HepG2 (cell line): ENCODE data around the gene CFAP92. TPM values are rescaled to one million over a fixed set of nuclear protein-coding genes. Genes with fewer than 3 reads are reported as not detected.

Source experiments
- CEBPB ChIP-seq: IDR thresholded peaks from 2 replicates; pipeline ENCODE4 v1.6.1; 2011; ENCODE audit warnings: low read depth, low read length, improper control_type of control experiment, borderline replicate concordance
- CREBL2 ChIP-seq: sonication (generic); formaldehyde crosslinking; IDR thresholded peaks from 2 replicates; pipeline ENCODE4 v1.8.1; 2023; ENCODE audit warnings: missing genetic modification reagents, mild to moderate bottlenecking, borderline replicate concordance
- DDIT3 ChIP-seq: sonication (generic); formaldehyde crosslinking; IDR thresholded peaks from 2 replicates; pipeline ENCODE4 v1.4.0; 2020; ENCODE audit warnings: mild to moderate bottlenecking, missing genetic modification reagents
- FOXA3 ChIP-seq: IDR thresholded peaks from 2 replicates; pipeline ENCODE4 v1.6.1; 2016; ENCODE audit warnings: missing genetic modification reagents, missing compliant biosample characterization
- GTF3A ChIP-seq: sonication (generic); formaldehyde crosslinking; conservative IDR thresholded peaks from 2 replicates; pipeline ENCODE4 v1.4.0; 2020; ENCODE audit warnings: mild to moderate bottlenecking, missing genetic modification reagents
- MXD3 ChIP-seq: IDR thresholded peaks from 2 replicates; pipeline ENCODE4 v1.6.1; 2016; ENCODE audit warnings: mild to moderate bottlenecking, missing biosample characterization, missing genetic modification reagents
- PLSCR1 ChIP-seq: sonication (generic); formaldehyde crosslinking; IDR thresholded peaks from 2 replicates; pipeline ENCODE4 v1.5.0; 2020; ENCODE audit warnings: missing genetic modification reagents, mild to moderate bottlenecking, borderline replicate concordance
- SKI ChIP-seq: fragments of 450-650 bp; IDR thresholded peaks from one replicate; pipeline ENCODE4 v1.6.1; 2018; ENCODE audit warnings: mild to moderate bottlenecking; ENCODE audit not compliant: partially characterized antibody
- ZBTB40 ChIP-seq, 2 experiments: fragments of 450-650 bp in 1 of 2; sonication (generic) in 1 of 2; formaldehyde crosslinking in 1 of 2; IDR thresholded peaks; 2 replicates each; pipeline versions ENCODE4 v1.6.1 to v1.8.0; 2016 to 2022; ENCODE audit warnings: antibody characterized with exemption in 1 of 2, mild to moderate bottlenecking in 1 of 2, missing genetic modification reagents in 1 of 2
- ZC3H13 ChIP-seq: sonication (generic); formaldehyde crosslinking; IDR thresholded peaks from 2 replicates; pipeline ENCODE4 v1.8.1; 2023; ENCODE audit warnings: mild to moderate bottlenecking, missing genetic modification reagents, moderate library complexity
- ZMYM4 ChIP-seq: sonication (generic); formaldehyde crosslinking; IDR thresholded peaks from 2 replicates; pipeline ENCODE4 v1.8.1; 2023; ENCODE audit warnings: mild to moderate bottlenecking, missing genetic modification reagents
- ZNF18 ChIP-seq: sonication (generic); formaldehyde crosslinking; IDR thresholded peaks from 2 replicates; pipeline ENCODE4 v1.8.0; 2022; ENCODE audit warnings: mild to moderate bottlenecking, missing genetic modification reagents; ENCODE audit not compliant: insufficient replicate concordance
- ZNF572 ChIP-seq: sonication (generic); formaldehyde crosslinking; IDR thresholded peaks from 2 replicates; pipeline ENCODE4 v1.5.1; 2020; ENCODE audit warnings: mild to moderate bottlenecking, missing genetic modification reagents
- ZNF598 ChIP-seq: sonication (generic); formaldehyde crosslinking; IDR thresholded peaks from 2 replicates; pipeline ENCODE4 v1.5.1; 2020; ENCODE audit warnings: mild to moderate bottlenecking, missing genetic modification reagents, borderline replicate concordance
- polyA plus RNA-seq, 8 experiments: library from polyadenylated mRNA; depleted of rRNA in 3 of 8; stranded (reverse) in 7 of 8; unstranded in 1 of 8; fragments of >200 nt; fragmentation: Illumina TruSeq in 4 of 8; extraction: Trizol in 4 of 8; gene quantifications; 2 replicates each; pipeline versions ENCODE4 v1.2.1 to v1.2.3, GENCODE V29; 2011 to 2016; ENCODE audit warnings: low read depth in 4 of 8, missing spikeins in 1 of 8, mixed read lengths in 1 of 8; ENCODE audit not compliant: insufficient read depth in 1 of 8
- total RNA-seq, 5 experiments: library from RNA; depleted of rRNA; stranded (reverse); fragments of >200 nt; fragmentation: Illumina TruSeq; extraction: Trizol; gene quantifications; 2 replicates each; pipeline ENCODE4 v1.2.3, GENCODE V29; 2016; ENCODE audit warnings: low read depth in 1 of 5

Gene CFAP92
- total and polyA plus RNA-seq, 2 of the 13 experiments (the other 11 are each of a cell fraction or from before 2014, with no cell fraction given): 0.18 to 0.46 TPM

- TF ChIP-seq MXD3 (CRISPR knock-in tag): peak; percentile 97
- peak; percentile 87 for TF ChIP-seq ZNF18 (CRISPR knock-in tag)
- TF ChIP-seq DDIT3 (CRISPR knock-in tag): no peak
- TF ChIP-seq ZBTB40 (IDR thresholded peaks at IDR 0.05): no peak
- peak; percentile 93 for TF ChIP-seq ZBTB40 (CRISPR knock-in tag; IDR thresholded peaks at IDR 0.05)
- peak; percentile 80 for TF ChIP-seq ZNF598 (CRISPR knock-in tag)
- peak; percentile 70 for TF ChIP-seq SKI
- TF ChIP-seq ZMYM4 (CRISPR knock-in tag): peak; percentile 95
- no peak for TF ChIP-seq CEBPB
- peak; percentile 82 for TF ChIP-seq FOXA3 (CRISPR knock-in tag)
- TF ChIP-seq ZNF572 (CRISPR knock-in tag): 0 out of 2 replicates have a peak, but pooled peaks have one; percentile 24
- peak; percentile 77; the same call in 1 of the 2 replicates for TF ChIP-seq ZC3H13
- 0 out of 2 replicates have a peak, but pooled peaks have one; percentile 78 for TF ChIP-seq GTF3A
- peak; percentile 85; the same call in 1 of the 2 replicates for TF ChIP-seq PLSCR1
- TF ChIP-seq CREBL2 (CRISPR knock-in tag): 0 out of 2 replicates have a peak, but pooled peaks have one; percentile 56
Observed at GRCh38 chr3:128879125-128879969, 114.5 kb downstream of the CFAP92 start, which contains the start of gene ACAD9 (continued).
